Loucy (cell line): Measurements from ENCODE around the gene CDH12.

Experiments used
- H2AFZ ChIP-seq: fragments of 200-600 bp; sonication (generic); 2 replicates; pipeline ENCODE4 v1.6.0; 2016; ENCODE audit warnings: antibody characterized with exemption, mild to moderate bottlenecking, low read length, moderate library complexity
- H3F3A ChIP-seq: fragments of 200-600 bp; 2 replicates; pipeline ENCODE4 v1.6.0; 2016; ENCODE audit warnings: antibody characterized with exemption, low read depth, mild to moderate bottlenecking
- H3K27me3 ChIP-seq: fragments of 200-600 bp; sonication (generic); 2 replicates; pipeline ENCODE4 v1.6.1; 2014; ENCODE audit warnings: low read length, mild to moderate bottlenecking; ENCODE audit not compliant: insufficient read depth, poor library complexity, severe bottlenecking
- H3K36me3 ChIP-seq: fragments of 200-600 bp; sonication (generic); 2 replicates; pipeline ENCODE4 v1.6.1; 2016; ENCODE audit warnings: low read length; ENCODE audit not compliant: insufficient read depth
- H3K4me1 ChIP-seq: fragments of 200-600 bp; sonication (generic); 2 replicates; pipeline ENCODE4 v1.5.1; 2014; ENCODE audit warnings: low read length, mild to moderate bottlenecking; ENCODE audit not compliant: insufficient read depth, poor library complexity, severe bottlenecking
- H3K4me2 ChIP-seq: fragments of 200-600 bp; sonication (generic); 2 replicates; pipeline ENCODE4 v1.6.0; 2014; ENCODE audit warnings: antibody characterized with exemption, low read length, low read depth, mild to moderate bottlenecking; ENCODE audit not compliant: poor library complexity, severe bottlenecking
- H3K4me3 ChIP-seq: fragments of 200-600 bp; sonication (generic); 2 replicates; pipeline ENCODE4 v1.5.1; 2014; ENCODE audit warnings: low read length, mild to moderate bottlenecking, mixed read lengths; ENCODE audit not compliant: poor library complexity, severe bottlenecking
- H3K79me2 ChIP-seq: fragments of 200-600 bp; sonication (generic); 2 replicates; pipeline ENCODE4 v1.6.1; 2014; ENCODE audit warnings: low read length; ENCODE audit not compliant: insufficient read depth
- H3K9ac ChIP-seq: fragments of 200-600 bp; sonication (generic); 2 replicates; pipeline ENCODE4 v1.6.0; 2014; ENCODE audit warnings: mild to moderate bottlenecking, low read depth, low read length, moderate library complexity; ENCODE audit not compliant: poor library complexity, severe bottlenecking
- H3K9me2 ChIP-seq: fragments of 200-600 bp; sonication (generic); replicated peaks from 2 replicates; pipeline ENCODE4 v1.6.1; 2016; ENCODE audit warnings: low read depth, low read length, mixed read lengths
- H3K9me3 ChIP-seq: fragments of 200-600 bp; sonication (generic); 2 replicates; pipeline ENCODE4 v1.6.1; 2014; ENCODE audit warnings: mild to moderate bottlenecking, antibody characterized with exemption, low read length, low read depth; ENCODE audit not compliant: insufficient read depth
- H4K20me1 ChIP-seq: fragments of 200-600 bp; sonication (generic); 2 replicates; pipeline ENCODE4 v1.6.0; 2014; ENCODE audit warnings: antibody characterized with exemption, low read length, mild to moderate bottlenecking; ENCODE audit not compliant: insufficient read depth, poor library complexity, severe bottlenecking
- EZH2phosphoT487 ChIP-seq: fragments of 200-600 bp; IDR thresholded peaks from 2 replicates; pipeline ENCODE4 v1.6.1; 2018; ENCODE audit warnings: antibody characterized with exemption, mild to moderate bottlenecking, moderate library complexity, borderline replicate concordance
- TF ChIP-seq, protein P1 (sequence below): fragments of 200-600 bp; sonication (generic); conservative IDR thresholded peaks from 2 replicates; pipeline ENCODE4 v1.5.1; 2014; ENCODE audit warnings: mild to moderate bottlenecking, antibody characterized with exemption, low read length

CDH12 gene

DNA sequence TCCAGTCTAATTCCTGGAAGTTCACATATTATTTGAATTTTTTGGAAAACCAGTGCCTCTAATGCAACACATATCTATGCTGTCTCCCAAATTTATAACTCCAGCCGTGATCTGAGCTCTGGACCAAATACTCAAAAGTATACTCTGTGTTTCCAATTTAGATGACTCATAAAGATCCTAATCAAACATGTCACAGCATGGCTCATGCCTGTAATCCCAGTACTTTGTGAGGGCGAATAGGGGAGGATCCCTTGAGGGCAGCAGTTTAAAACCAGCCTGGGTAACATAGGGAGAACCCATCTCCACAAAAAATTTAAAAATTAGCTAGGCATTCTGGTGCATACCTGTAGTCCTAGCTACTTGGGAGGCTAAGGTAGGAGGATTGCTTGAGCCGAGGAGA lies 388.0 kb downstream of the CDH12 start:
- no peaks in the 10 kb centered on the region for H4K20me1 ChIP-seq
- no peaks in the 10 kb centered on the region for H3K36me3 ChIP-seq
- H3F3A ChIP-seq: no peaks in the 10 kb centered on the region
- no peaks in the 10 kb centered on the region for H3K4me1 ChIP-seq
- H3K4me3 ChIP-seq: no peak overlapping the region
- TF ChIP-seq EZH2phosphoT487: no peak
- no peaks in the 10 kb centered on the region for H3K27me3 ChIP-seq
- no peak overlapping the region for H3K4me2 ChIP-seq
- H2AFZ ChIP-seq: no peak overlapping the region
- H3K79me2 ChIP-seq: no peaks in the 10 kb centered on the region
- H3K9me2 ChIP-seq: no peaks in the 10 kb centered on the region
- no peaks in the 10 kb centered on the region for H3K9me3 ChIP-seq
- no peak overlapping the region for H3K9ac ChIP-seq

DNA sequence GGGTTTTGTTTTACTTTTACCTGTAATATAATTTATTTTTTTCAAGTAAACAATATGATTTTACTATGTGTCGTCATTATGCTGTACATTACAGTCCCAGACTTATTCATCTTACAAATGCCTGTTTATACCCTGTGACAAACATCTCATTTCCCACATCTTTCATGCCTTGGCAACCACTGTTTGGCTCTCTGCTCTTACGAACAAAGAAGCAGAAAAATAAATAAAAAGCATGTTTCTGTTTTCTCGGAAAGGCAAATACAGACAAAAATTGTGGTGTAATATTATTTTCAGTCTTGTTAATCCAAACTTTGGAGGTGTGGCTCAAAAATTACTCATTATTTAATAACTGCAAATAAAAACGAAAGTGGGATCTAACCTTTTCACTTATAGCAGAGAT lies 393.0 kb downstream of the CDH12 start:
- Histone ChIP-seq H3K79me2 (no peaks in the 10 kb centered on the region), H2AFZ (no peak overlapping the region), H3K4me3 (no peak overlapping the region), H3K9me3 (no peaks in the 10 kb centered on the region), H3F3A (no peaks in the 10 kb centered on the region), H4K20me1 (no peaks in the 10 kb centered on the region), H3K9me2 (no peaks in the 10 kb centered on the region), H3K4me1 (no peaks in the 10 kb centered on the region), H3K4me2 (no peak overlapping the region), H3K36me3 (no peaks in the 10 kb centered on the region), H3K27me3 (no peaks in the 10 kb centered on the region), H3K9ac (no peak overlapping the region)
- TF ChIP-seq EZH2phosphoT487: no peak
- TF ChIP-seq, protein P1, sequence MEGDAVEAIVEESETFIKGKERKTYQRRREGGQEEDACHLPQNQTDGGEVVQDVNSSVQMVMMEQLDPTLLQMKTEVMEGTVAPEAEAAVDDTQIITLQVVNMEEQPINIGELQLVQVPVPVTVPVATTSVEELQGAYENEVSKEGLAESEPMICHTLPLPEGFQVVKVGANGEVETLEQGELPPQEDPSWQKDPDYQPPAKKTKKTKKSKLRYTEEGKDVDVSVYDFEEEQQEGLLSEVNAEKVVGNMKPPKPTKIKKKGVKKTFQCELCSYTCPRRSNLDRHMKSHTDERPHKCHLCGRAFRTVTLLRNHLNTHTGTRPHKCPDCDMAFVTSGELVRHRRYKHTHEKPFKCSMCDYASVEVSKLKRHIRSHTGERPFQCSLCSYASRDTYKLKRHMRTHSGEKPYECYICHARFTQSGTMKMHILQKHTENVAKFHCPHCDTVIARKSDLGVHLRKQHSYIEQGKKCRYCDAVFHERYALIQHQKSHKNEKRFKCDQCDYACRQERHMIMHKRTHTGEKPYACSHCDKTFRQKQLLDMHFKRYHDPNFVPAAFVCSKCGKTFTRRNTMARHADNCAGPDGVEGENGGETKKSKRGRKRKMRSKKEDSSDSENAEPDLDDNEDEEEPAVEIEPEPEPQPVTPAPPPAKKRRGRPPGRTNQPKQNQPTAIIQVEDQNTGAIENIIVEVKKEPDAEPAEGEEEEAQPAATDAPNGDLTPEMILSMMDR: no peak

DNA sequence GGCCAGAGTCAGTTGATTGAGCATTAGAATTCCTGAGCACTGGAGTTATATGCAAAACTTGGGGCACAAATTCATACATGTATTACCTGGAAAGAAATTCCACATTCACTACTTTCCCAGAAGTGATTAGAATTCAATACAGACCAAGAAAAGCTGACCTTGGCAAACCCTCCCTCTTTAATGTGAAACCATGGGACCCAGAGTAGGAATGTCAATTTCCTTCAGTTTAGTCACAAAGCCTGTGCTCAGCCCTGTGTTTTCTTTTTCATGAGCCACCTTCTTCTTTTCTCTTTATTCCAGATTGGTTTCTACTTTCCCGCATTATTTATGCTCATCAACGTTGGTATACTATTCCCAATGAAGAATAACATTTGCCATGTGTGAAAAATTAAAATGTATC lies 420.2 kb downstream of the CDH12 start:
- no peak overlapping the region for H2AFZ ChIP-seq
- no peaks in the 10 kb centered on the region for H4K20me1 ChIP-seq
- no peaks in the 10 kb centered on the region for H3K36me3 ChIP-seq
- H3K4me2 ChIP-seq: no peak overlapping the region
- no peaks in the 10 kb centered on the region for H3K79me2 ChIP-seq
- H3K9ac ChIP-seq: no peak overlapping the region
- no peaks in the 10 kb centered on the region for H3F3A ChIP-seq
- H3K27me3 ChIP-seq: no peaks in the 10 kb centered on the region
- H3K4me1 ChIP-seq: no peaks in the 10 kb centered on the region
- H3K4me3 ChIP-seq: no peak overlapping the region
- H3K9me2 ChIP-seq: no peaks in the 10 kb centered on the region
- no peak for TF ChIP-seq EZH2phosphoT487
- TF ChIP-seq, protein P1: no peak
- no peaks in the 10 kb centered on the region for H3K9me3 ChIP-seq

DNA sequence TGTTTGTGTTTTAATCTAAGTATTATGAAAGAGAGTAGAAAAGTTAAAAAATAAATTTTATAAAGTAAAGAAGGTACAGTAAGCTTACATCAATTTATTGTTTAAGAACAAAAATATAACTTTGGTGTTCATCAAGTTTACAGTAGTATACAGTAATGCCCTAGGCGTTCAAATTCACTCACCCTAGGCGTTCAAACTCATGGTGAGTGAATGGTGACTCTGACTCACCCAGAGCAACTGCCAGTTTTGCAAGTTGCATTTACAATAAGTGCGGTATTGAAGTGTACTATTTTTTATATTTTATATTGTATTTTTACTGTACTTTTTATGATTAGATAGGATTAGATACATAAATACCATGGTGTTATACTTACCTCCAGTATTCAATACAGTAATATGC lies 421.3 kb downstream of the CDH12 start:
- Histone ChIP-seq H4K20me1 (no peaks in the 10 kb centered on the region), H3K9me2 (no peaks in the 10 kb centered on the region), H3K4me2 (no peak overlapping the region), H3K4me3 (no peak overlapping the region), H3K27me3 (no peaks in the 10 kb centered on the region), H3K79me2 (no peaks in the 10 kb centered on the region), H3K9me3 (no peaks in the 10 kb centered on the region), H3F3A (no peaks in the 10 kb centered on the region), H3K4me1 (no peaks in the 10 kb centered on the region), H3K9ac (no peak overlapping the region), H3K36me3 (no peaks in the 10 kb centered on the region), H2AFZ (no peak overlapping the region)
- no peak for TF ChIP-seq EZH2phosphoT487
- TF ChIP-seq, protein P1: no peak
